Lung (tissue), 12 donors: ENCODE data around the gene SERPING1. TPM values are rescaled to one million over a fixed set of nuclear protein-coding genes. Genes with fewer than 3 reads are reported as not detected.

ENCODE experiments used
- ATAC-seq: fragments of 200-7000 bp; cut with Tn5 transposase; one replicate; pipeline ENCODE4 v1.9.1; 2020; ENCODE audit warnings: moderate number of reproducible peaks; ENCODE audit not compliant: insufficient read depth, low FRiP score
- DNase-seq, 3 donors: peaks; one replicate each; pipeline ENCODE4 v3.0.0-alpha.2; 2013 to 2017
- H3K27ac ChIP-seq, 2 donors: one replicate each; pipeline ENCODE4 v1.5.1; 2013; ENCODE audit warnings: mild to moderate bottlenecking in 2 of 2, moderate library complexity in 2 of 2, control low read depth in 1 of 2, inconsistent platforms in 1 of 2, low read depth in 1 of 2, low read length in 1 of 2
- H3K27me3 ChIP-seq, 3 donors: one replicate each; pipeline ENCODE4 v1.5.1; 2013; ENCODE audit warnings: low read length in 2 of 3; ENCODE audit not compliant: control insufficient read depth in 3 of 3, insufficient read depth in 3 of 3
- H3K36me3 ChIP-seq, 4 donors: one replicate each; pipeline ENCODE4 v1.5.1; 2013; ENCODE audit warnings: low read length in 4 of 4, mild to moderate bottlenecking in 1 of 4, moderate library complexity in 1 of 4; ENCODE audit not compliant: control insufficient read depth in 4 of 4, insufficient read depth in 4 of 4
- H3K4me1 ChIP-seq, 5 donors: one replicate each; pipeline ENCODE4 v1.5.1; 2013; ENCODE audit warnings: low read length in 5 of 5, mild to moderate bottlenecking in 2 of 5, moderate library complexity in 1 of 5; ENCODE audit not compliant: control insufficient read depth in 5 of 5, insufficient read depth in 5 of 5
- H3K4me3 ChIP-seq: one replicate; pipeline ENCODE4 v1.5.1; 2013; ENCODE audit warnings: mild to moderate bottlenecking, control low read depth, moderate library complexity
- H3K9ac ChIP-seq, 2 donors: one replicate each; pipeline ENCODE4 v1.5.1; 2013; ENCODE audit warnings: low read length in 2 of 2, control low read depth in 1 of 2; ENCODE audit not compliant: insufficient read depth in 1 of 2
- H3K9me3 ChIP-seq, 4 donors: one replicate each; pipeline ENCODE4 v1.5.1; 2013; ENCODE audit warnings: low read length in 3 of 4, mild to moderate bottlenecking in 1 of 4, moderate library complexity in 1 of 4; ENCODE audit not compliant: control insufficient read depth in 4 of 4, insufficient read depth in 3 of 4
- WGBS, 2 donors: extraction: QIAGEN DNeasy Blood & Tissue Kit; methylation state at CpG; one replicate each; pipeline ENCODE4 v1.1.7; 2013; 5-methylcytosine and 5-hydroxymethylcytosine counted together
- polyA plus RNA-seq, 2 donors: library from polyadenylated mRNA; stranded (reverse); fragments of 200-250 nt; gene quantifications; one replicate each; pipeline ENCODE4 v1.2.1, GENCODE V29; 2013
- total RNA-seq, 2 donors: library from RNA; depleted of rRNA in 1 of 2; stranded (reverse); fragments of >200 nt in 1 of 2; gene quantifications; one replicate each; pipeline ENCODE4 v1.2.1, GENCODE V29; 2014 to 2021
- TF ChIP-seq, protein P1 (sequence below): IDR thresholded peaks from 2 replicates; pipeline ENCODE4 v1.5.1; 2012; ENCODE audit warnings: mild to moderate bottlenecking; ENCODE audit errors: control extremely low read depth, extremely low read depth
- donor health status: control.
- donor health status: control.
- donor health status: Bipolar disorder and iron deficiency.
- donor health status: healthy.
- donor health status: DM: yes; HTN: yes; CAD: no.

The SERPING1 gene
- total and polyA plus RNA-seq, 4 donors = 102 to 418 (median 310) TPM

DNA sequence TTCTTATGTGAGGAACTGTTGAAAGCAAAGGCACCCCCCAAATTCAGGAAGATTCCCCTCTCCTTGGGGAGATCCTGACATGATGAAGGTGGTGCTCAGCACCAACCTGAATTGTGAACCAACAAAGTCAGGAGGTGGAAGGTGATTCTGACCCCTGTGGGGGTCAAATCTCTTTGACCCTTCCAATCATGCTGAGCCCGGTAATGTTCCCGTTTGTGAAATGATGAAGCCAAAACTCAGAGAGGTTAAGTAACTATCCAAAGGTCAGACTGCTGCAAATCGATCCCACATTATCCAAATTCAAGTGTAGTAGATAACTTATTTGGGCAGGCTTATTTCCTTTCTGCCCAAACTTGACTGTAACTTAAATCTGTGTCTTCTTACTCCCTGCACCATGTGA, 19.1 kb downstream of the SERPING1 start:
- no peaks in the 10 kb centered on the region for H3K4me1 ChIP-seq
- TF ChIP-seq, protein P1, sequence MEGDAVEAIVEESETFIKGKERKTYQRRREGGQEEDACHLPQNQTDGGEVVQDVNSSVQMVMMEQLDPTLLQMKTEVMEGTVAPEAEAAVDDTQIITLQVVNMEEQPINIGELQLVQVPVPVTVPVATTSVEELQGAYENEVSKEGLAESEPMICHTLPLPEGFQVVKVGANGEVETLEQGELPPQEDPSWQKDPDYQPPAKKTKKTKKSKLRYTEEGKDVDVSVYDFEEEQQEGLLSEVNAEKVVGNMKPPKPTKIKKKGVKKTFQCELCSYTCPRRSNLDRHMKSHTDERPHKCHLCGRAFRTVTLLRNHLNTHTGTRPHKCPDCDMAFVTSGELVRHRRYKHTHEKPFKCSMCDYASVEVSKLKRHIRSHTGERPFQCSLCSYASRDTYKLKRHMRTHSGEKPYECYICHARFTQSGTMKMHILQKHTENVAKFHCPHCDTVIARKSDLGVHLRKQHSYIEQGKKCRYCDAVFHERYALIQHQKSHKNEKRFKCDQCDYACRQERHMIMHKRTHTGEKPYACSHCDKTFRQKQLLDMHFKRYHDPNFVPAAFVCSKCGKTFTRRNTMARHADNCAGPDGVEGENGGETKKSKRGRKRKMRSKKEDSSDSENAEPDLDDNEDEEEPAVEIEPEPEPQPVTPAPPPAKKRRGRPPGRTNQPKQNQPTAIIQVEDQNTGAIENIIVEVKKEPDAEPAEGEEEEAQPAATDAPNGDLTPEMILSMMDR = no peak
- no peaks in the 10 kb centered on the region for H3K27me3 ChIP-seq
- H3K36me3 ChIP-seq = peaks cover 0 to 28% (median 24%) of the 10 kb centered on the region in 4 donors
- no peak overlapping the region for H3K27ac ChIP-seq
- DNase-seq (no peak), ATAC-seq (no peak)
- no peak overlapping the region for H3K4me3 ChIP-seq
- WGBS, 2 donors = 79 to 89% methylated on average over 3 of the region's 3 CpGs
- no peak overlapping the region for H3K9ac ChIP-seq
- H3K9me3 ChIP-seq = peaks cover 0 to 4% (median 2%) of the 10 kb centered on the region in 4 donors

DNA sequence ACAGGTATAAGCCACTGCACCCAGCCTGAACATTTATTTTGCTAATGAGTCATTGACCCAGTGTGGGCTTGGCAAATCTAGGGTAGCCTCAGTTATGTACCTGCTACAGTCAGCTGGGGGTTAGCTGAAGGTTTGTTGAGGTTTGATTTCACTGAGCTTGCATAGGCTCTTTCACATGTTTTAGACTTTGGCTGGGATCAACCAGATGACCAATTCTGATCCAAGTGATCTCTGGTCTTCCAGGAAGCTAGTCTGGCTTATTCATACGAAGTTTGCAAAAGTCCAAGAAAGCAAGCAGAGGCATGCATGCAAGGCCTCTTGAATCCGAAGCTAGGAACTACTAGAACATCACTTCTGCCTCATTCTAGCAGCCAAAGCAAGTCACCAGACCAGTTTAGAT, 21.0 kb downstream of the SERPING1 start:
- WGBS, 2 donors = 75 to 90% methylated on average over 2 of the region's 2 CpGs
- H3K9me3 ChIP-seq = peaks cover 0 to 4% (median 2%) of the 10 kb centered on the region in 4 donors
- no peaks in the 10 kb centered on the region for H3K27me3 ChIP-seq
- H3K36me3 ChIP-seq = peaks cover 0 to 18% (median 14%) of the 10 kb centered on the region in 4 donors
- no peak for ATAC-seq
- TF ChIP-seq, protein P1 = no peak
- no peak overlapping the region for H3K4me3 ChIP-seq
- H3K27ac ChIP-seq = no peak overlapping the region
- no peaks in the 10 kb centered on the region for H3K4me1 ChIP-seq
- H3K9ac ChIP-seq = no peak overlapping the region
- DNase-seq = no peak

DNA sequence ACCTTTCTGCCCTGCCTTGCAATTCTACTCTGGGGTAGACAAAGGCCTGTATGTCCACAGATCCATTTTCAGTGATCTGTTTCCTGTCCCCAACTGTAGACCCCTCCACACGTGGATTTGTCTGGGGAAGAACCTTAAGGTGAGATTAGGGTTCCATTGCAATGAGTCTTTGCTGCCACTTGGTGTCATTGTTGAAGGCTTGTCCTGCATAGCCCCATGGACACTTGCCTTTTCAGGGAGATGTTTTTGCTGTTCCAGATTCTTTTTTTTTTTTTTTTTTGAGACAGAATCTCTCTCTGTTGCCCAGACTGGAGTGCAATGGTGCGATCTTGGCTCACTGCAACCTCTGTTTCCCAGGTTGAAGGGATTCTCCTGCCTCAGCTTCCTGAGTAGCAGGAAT, 21.8 kb downstream of the SERPING1 start:
- H3K4me3 ChIP-seq = no peak overlapping the region
- TF ChIP-seq, protein P1 = no peak
- H3K9ac ChIP-seq = no peak overlapping the region
- DNase-seq = no peak
- H3K4me1 ChIP-seq = no peaks in the 10 kb centered on the region
- peaks cover 0 to 11% (median 10%) of the 10 kb centered on the region in 4 donors for H3K36me3 ChIP-seq
- 94 to 100% methylated on average over 2 of the region's 2 CpGs for WGBS, 2 donors
- no peak for ATAC-seq
- no peaks in the 10 kb centered on the region for H3K27me3 ChIP-seq
- no peak overlapping the region for H3K27ac ChIP-seq
- H3K9me3 ChIP-seq = peaks cover 0 to 4% (median 2%) of the 10 kb centered on the region in 4 donors

GRCh38 chr11:57620467-57620866, 23.0 kb downstream of the SERPING1 start:
- H3K9ac ChIP-seq = no peak overlapping the region
- no peak overlapping the region for H3K27ac ChIP-seq
- H3K4me3 ChIP-seq = no peak overlapping the region
- no peaks in the 10 kb centered on the region for H3K27me3 ChIP-seq
- DNase-seq (no peak), ATAC-seq (no peak)
- TF ChIP-seq, protein P1 = no peak
- peaks cover 0 to 6% (median 1%) of the 10 kb centered on the region in 4 donors for H3K36me3 ChIP-seq
- no peaks in the 10 kb centered on the region for H3K4me1 ChIP-seq
- H3K9me3 ChIP-seq = peaks cover 0 to 4% (median 2%) of the 10 kb centered on the region in 4 donors
